Right lobe of liver (tissue), 6 donors: Measurements from ENCODE around the gene TTLL10. TPM values are rescaled to one million over a fixed set of nuclear protein-coding genes. Genes with fewer than 3 reads are reported as not detected.

Source experiments
- ATAC-seq, 4 donors: fragments of 200-7000 bp; cut with Tn5 transposase; one replicate each; pipeline ENCODE4 v1.9.1; 2020; ENCODE audit warnings: mild to moderate bottlenecking in 4 of 4, moderate library complexity in 4 of 4
- DNase-seq, 3 donors: peaks; one replicate each; pipeline ENCODE4 v3.0.0-alpha.2; 2020
- H3K27ac ChIP-seq, 3 donors: fragments of 200-600 bp; one replicate each; pipeline ENCODE4 v1.8.0; 2022
- H3K27me3 ChIP-seq, 2 donors: fragments of 200-600 bp; one replicate each; pipeline ENCODE4 v1.8.0; 2022
- H3K36me3 ChIP-seq, 4 donors: fragments of 200-600 bp; sonication (generic) in 1 of 4; one replicate each; pipeline versions ENCODE4 v1.5.1 to v1.8.0; 2017 to 2022; ENCODE audit warnings: control low read depth in 1 of 4
- H3K4me1 ChIP-seq, 4 donors: fragments of 200-600 bp; sonication (generic) in 1 of 4; one replicate each; pipeline versions ENCODE4 v1.5.1 to v1.8.0; 2017 to 2022; ENCODE audit warnings: control low read depth in 1 of 4
- H3K4me3 ChIP-seq, 3 donors: fragments of 200-600 bp; one replicate each; pipeline ENCODE4 v1.8.0; 2022
- H3K9me3 ChIP-seq, 4 donors: fragments of 200-600 bp; sonication (generic) in 1 of 4; one replicate each; pipeline versions ENCODE4 v1.5.1 to v1.8.0; 2017 to 2022; ENCODE audit warnings: control low read depth in 1 of 4
- POLR2A ChIP-seq: fragments of 450-650 bp; IDR thresholded peaks from one replicate; pipeline ENCODE4 v1.6.1; 2017; ENCODE audit warnings: antibody characterized with exemption, mild to moderate bottlenecking
- WGBS: methylation state at CpG from one replicate; pipeline ENCODE4 v1.1.6; 2018; ENCODE audit warnings: low coverage, low lambda C conversion rate; ENCODE audit not compliant: insufficient coverage; ENCODE audit errors: missing lambda C conversion rate; 5-methylcytosine and 5-hydroxymethylcytosine counted together
- intact Hi-C, 2 donors: fragments of 100-400 bp; cut with DNase I; formaldehyde crosslinking; loops; one replicate each; pipeline versions ENCODE4 v1.11.2 to v1.14.1; 2022
- total RNA-seq, 6 experiments: library from RNA; depleted of rRNA in 2 of 6; stranded (reverse); fragments of >200 nt in 2 of 6; fragmentation: NEBNext Ultra II Directional in 3 of 6; extraction: Animal tissue kit (Norgen Biotek cat#: 25700) in 3 of 6; gene quantifications; one replicate each; pipeline versions ENCODE4 v1.1.0 to v1.2.4, GENCODE V29; 2016 to 2023
- TF ChIP-seq, protein P1 (sequence below), 4 donors: fragments of 200-600 bp in 3 of 4; fragments of 450-650 bp in 1 of 4; IDR thresholded peaks; one replicate each; pipeline versions ENCODE4 v1.5.1 to v1.8.0; 2016 to 2022; ENCODE audit warnings: antibody characterized with exemption in 4 of 4, mild to moderate bottlenecking in 2 of 4
- donor health status: DM: no; HTN: yes; CAD: no.
- donor health status: DM: no; HTN: no; CAD: no.
- donor health status: DM: no; HTN: no; CAD: no.
- donor health status: DM: no; HTN: yes; CAD: no.
- donor health status: DM: no; HTN: yes; CAD: no.

The TTLL10 gene
- total RNA-seq, 6 experiments from 2014 or later, result not detected

GRCh38 chr1:1164701-1165451, 8.8 kb upstream of the TTLL10 start:
- Histone ChIP-seq H3K27ac (no peak overlapping the region), H3K4me1 (no peaks in the 10 kb centered on the region), H3K9me3 (no peaks in the 10 kb centered on the region), H3K27me3 (no peaks in the 10 kb centered on the region), H3K36me3 (no peaks in the 10 kb centered on the region), H3K4me3 (no peak overlapping the region)
- intact Hi-C loops, result no loop called here
- WGBS, result 33% methylated on average over 19 of the region's 48 CpGs
- DNase-seq, result no peak
- no peak for TF ChIP-seq POLR2A
- TF ChIP-seq, protein P1, sequence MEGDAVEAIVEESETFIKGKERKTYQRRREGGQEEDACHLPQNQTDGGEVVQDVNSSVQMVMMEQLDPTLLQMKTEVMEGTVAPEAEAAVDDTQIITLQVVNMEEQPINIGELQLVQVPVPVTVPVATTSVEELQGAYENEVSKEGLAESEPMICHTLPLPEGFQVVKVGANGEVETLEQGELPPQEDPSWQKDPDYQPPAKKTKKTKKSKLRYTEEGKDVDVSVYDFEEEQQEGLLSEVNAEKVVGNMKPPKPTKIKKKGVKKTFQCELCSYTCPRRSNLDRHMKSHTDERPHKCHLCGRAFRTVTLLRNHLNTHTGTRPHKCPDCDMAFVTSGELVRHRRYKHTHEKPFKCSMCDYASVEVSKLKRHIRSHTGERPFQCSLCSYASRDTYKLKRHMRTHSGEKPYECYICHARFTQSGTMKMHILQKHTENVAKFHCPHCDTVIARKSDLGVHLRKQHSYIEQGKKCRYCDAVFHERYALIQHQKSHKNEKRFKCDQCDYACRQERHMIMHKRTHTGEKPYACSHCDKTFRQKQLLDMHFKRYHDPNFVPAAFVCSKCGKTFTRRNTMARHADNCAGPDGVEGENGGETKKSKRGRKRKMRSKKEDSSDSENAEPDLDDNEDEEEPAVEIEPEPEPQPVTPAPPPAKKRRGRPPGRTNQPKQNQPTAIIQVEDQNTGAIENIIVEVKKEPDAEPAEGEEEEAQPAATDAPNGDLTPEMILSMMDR (IDR thresholded peaks at IDR 0.05), result no peak
- peak in 2 of 4 donors; percentile 16 to 65 for ATAC-seq

GRCh38 chr1:1165485-1165884, 8.2 kb upstream of the TTLL10 start:
- no peak overlapping the region for H3K27ac ChIP-seq
- TF ChIP-seq, protein P1 (IDR thresholded peaks at IDR 0.05), result no peak
- TF ChIP-seq POLR2A, result no peak
- no peaks in the 10 kb centered on the region for H3K9me3 ChIP-seq
- DNase-seq (no peak), ATAC-seq (no peak)
- H3K27me3 ChIP-seq, result no peaks in the 10 kb centered on the region
- H3K4me1 ChIP-seq, result no peaks in the 10 kb centered on the region
- WGBS, result 60% methylated on average over 3 of the region's 12 CpGs
- intact Hi-C loops, result no loop called here
- H3K4me3 ChIP-seq, result no peak overlapping the region
- H3K36me3 ChIP-seq, result no peaks in the 10 kb centered on the region

DNA sequence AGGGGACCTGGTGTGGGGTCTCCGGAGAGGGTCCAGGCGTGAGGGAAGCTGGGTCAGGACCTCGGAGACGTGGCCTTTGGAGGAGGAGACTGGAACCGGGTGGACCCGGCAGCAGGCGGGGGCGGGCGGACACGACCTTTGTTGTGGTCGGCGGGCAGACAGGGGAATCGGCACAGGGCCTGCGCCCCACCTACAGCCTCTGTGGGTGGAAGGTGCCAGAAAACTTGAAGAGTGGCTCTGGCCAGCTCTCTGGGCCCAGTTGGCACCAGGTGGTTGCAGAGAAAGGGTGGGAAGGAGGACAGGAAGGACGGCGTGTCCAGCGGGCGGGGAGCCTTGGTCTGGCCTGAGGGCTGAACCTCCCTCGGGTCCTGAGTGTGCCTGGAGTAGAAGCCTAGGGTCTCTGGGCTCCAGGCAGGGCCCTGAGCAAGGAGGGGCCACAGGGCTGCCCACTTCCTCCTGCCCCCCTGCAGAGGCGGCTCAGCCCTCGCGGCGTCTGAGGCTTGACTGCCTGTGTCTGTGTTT, 7.7 kb upstream of the TTLL10 start:
- Histone ChIP-seq H3K4me3 (no peak overlapping the region), H3K4me1 (no peaks in the 10 kb centered on the region), H3K9me3 (no peaks in the 10 kb centered on the region), H3K27me3 (no peaks in the 10 kb centered on the region), H3K36me3 (no peaks in the 10 kb centered on the region), H3K27ac (no peak overlapping the region)
- TF ChIP-seq POLR2A, result no peak
- TF ChIP-seq, protein P1 (IDR thresholded peaks at IDR 0.05), result no peak
- DNase-seq (no peak), ATAC-seq (no peak)
- intact Hi-C loops, result no loop called here
- WGBS, result 48% methylated on average over 6 of the region's 23 CpGs

GRCh38 chr1:1166642-1167397, 6.9 kb upstream of the TTLL10 start:
- no peaks in the 10 kb centered on the region for H3K27me3 ChIP-seq
- no peak for DNase-seq

More at GRCh38 chr1:1166642-1167397, 6.9 kb upstream of the TTLL10 start:
- WGBS, result no CpG with 5 or more reads among the region's 44 CpGs
- H3K36me3 ChIP-seq, result no peaks in the 10 kb centered on the region
- no peak overlapping the region for H3K27ac ChIP-seq
- no peaks in the 10 kb centered on the region for H3K9me3 ChIP-seq
- TF ChIP-seq POLR2A, result no peak
- TF ChIP-seq, protein P1 (IDR thresholded peaks at IDR 0.05), result no peak
- no peak for ATAC-seq
- no peaks in the 10 kb centered on the region for H3K4me1 ChIP-seq
- intact Hi-C loops, result no loop called here
- H3K4me3 ChIP-seq, result no peak overlapping the region
